MM.1S (cell line): ENCODE data around the gene BTBD6.

Experiments
- DNase-seq: peaks from one replicate; pipeline ENCODE4 v3.0.0-alpha.2; 2015
- H2AFZ ChIP-seq: fragments of 300-600 bp; sonication (generic); 2 replicates; pipeline ENCODE4 v1.6.0; 2016; ENCODE audit warnings: antibody characterized with exemption, low read length
- H3F3A ChIP-seq: fragments of 300-600 bp; sonication (generic); 2 replicates; pipeline ENCODE4 v1.6.1; 2016; ENCODE audit warnings: mild to moderate bottlenecking, antibody characterized with exemption, low read length, moderate library complexity, mixed read lengths; ENCODE audit not compliant: insufficient read depth
- H3K27ac ChIP-seq: fragments of 300-600 bp; sonication (generic); 2 replicates; pipeline ENCODE4 v1.5.1; 2016; ENCODE audit warnings: mild to moderate bottlenecking, low read length
- H3K27me3 ChIP-seq: fragments of 300-600 bp; sonication (generic); replicated peaks from 2 replicates; pipeline ENCODE4 v1.6.0; 2016; ENCODE audit warnings: low read length; ENCODE audit not compliant: insufficient read depth
- H3K36me3 ChIP-seq: fragments of 300-600 bp; sonication (generic); replicated peaks from 2 replicates; pipeline ENCODE4 v1.6.1; 2016; ENCODE audit warnings: mild to moderate bottlenecking, low read length, mixed read lengths; ENCODE audit not compliant: insufficient read depth
- H3K4me1 ChIP-seq: fragments of 300-600 bp; sonication (generic); 2 replicates; pipeline ENCODE4 v1.6.1; 2016; ENCODE audit warnings: low read length, mixed read lengths
- H3K4me2 ChIP-seq: fragments of 300-600 bp; sonication (generic); 2 replicates; pipeline ENCODE4 v1.6.0; 2016; ENCODE audit warnings: low read depth, low read length
- H3K4me3 ChIP-seq: fragments of 300-600 bp; sonication (generic); 2 replicates; pipeline ENCODE4 v1.5.1; 2016; ENCODE audit warnings: low read length, mixed read lengths
- H3K79me2 ChIP-seq: fragments of 300-600 bp; sonication (generic); 2 replicates; pipeline ENCODE4 v1.6.1; 2016; ENCODE audit warnings: mixed run types, low read length, mixed read lengths
- H3K9ac ChIP-seq: fragments of 300-600 bp; sonication (generic); 2 replicates; pipeline ENCODE4 v1.6.1; 2016; ENCODE audit warnings: low read length, mixed read lengths
- H3K9me2 ChIP-seq: fragments of 300-600 bp; sonication (generic); replicated peaks from 2 replicates; pipeline ENCODE4 v1.6.1; 2016; ENCODE audit warnings: mild to moderate bottlenecking, low read length, mixed read lengths; ENCODE audit not compliant: insufficient read depth
- H3K9me3 ChIP-seq: fragments of 300-600 bp; sonication (generic); replicated peaks from 2 replicates; pipeline ENCODE4 v1.6.1; 2016; ENCODE audit warnings: mild to moderate bottlenecking, low read length, mixed read lengths; ENCODE audit not compliant: insufficient read depth
- H4K20me1 ChIP-seq: fragments of 300-600 bp; sonication (generic); 2 replicates; pipeline ENCODE4 v1.6.1; 2016; ENCODE audit warnings: mild to moderate bottlenecking, low read length, moderate library complexity, mixed read lengths; ENCODE audit not compliant: insufficient read depth
- EZH2 ChIP-seq: fragments of 300-600 bp; sonication (generic); optimal IDR thresholded peaks from 2 replicates; pipeline ENCODE3; 2017; ENCODE audit warnings: low read depth, mild to moderate bottlenecking, antibody characterized with exemption, low read length, mixed read lengths
- EZH2phosphoT487 ChIP-seq: fragments of 300-600 bp; sonication (generic); IDR thresholded peaks from 2 replicates; pipeline ENCODE4 v1.6.1; 2018; ENCODE audit warnings: antibody characterized with exemption, low read length
- TF ChIP-seq, protein P1 (sequence below): fragments of 300-600 bp; sonication (generic); IDR thresholded peaks from 2 replicates; pipeline ENCODE4 v1.5.1; 2016; ENCODE audit warnings: antibody characterized with exemption, low read length, mixed read lengths

Gene BTBD6

DNA sequence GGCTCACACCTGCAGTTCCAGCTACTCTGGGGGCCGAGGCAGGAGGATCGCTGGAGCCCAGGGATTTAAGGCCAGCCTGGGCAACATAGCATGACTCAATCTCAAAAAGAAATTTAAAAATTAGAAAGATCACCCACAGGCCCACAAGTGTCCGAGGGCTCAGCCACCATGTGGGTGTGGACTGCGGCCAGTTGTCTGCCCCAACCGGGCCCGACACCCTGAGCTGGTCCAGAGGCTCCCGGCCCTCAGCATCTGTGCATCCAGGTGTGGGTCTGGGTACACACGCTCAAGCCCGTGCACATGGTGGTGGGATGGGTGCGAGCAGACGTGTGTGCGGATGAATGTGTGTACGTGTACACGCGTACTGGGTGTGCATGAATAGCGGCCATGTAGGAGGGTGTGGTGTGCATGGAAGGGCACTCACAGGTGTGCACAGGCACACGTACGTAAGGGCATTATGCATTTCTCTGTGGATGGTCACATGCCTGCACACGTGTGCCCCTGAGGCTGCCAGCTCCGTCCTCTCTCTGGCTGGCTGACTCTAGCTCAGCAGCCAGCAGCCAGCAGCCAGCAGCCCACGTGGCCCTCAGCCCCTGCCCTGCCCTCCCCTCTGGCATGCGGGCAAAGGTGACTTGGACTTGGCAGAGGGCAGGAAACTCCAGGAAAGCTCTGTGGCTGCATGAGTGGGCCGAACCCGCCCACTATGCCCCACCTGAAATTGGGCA lies 44.0 kb upstream of the BTBD6 start:
- no peak overlapping the region for H3K9ac ChIP-seq
- H3K27ac ChIP-seq = no peak overlapping the region
- no peaks in the 10 kb centered on the region for H4K20me1 ChIP-seq
- H3K4me1 ChIP-seq = no peaks in the 10 kb centered on the region
- H3F3A ChIP-seq = no peaks in the 10 kb centered on the region
- TF ChIP-seq, protein P1, sequence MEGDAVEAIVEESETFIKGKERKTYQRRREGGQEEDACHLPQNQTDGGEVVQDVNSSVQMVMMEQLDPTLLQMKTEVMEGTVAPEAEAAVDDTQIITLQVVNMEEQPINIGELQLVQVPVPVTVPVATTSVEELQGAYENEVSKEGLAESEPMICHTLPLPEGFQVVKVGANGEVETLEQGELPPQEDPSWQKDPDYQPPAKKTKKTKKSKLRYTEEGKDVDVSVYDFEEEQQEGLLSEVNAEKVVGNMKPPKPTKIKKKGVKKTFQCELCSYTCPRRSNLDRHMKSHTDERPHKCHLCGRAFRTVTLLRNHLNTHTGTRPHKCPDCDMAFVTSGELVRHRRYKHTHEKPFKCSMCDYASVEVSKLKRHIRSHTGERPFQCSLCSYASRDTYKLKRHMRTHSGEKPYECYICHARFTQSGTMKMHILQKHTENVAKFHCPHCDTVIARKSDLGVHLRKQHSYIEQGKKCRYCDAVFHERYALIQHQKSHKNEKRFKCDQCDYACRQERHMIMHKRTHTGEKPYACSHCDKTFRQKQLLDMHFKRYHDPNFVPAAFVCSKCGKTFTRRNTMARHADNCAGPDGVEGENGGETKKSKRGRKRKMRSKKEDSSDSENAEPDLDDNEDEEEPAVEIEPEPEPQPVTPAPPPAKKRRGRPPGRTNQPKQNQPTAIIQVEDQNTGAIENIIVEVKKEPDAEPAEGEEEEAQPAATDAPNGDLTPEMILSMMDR = no peak
- TF ChIP-seq EZH2 (no peak), EZH2phosphoT487 (no peak)
- no peak overlapping the region for H3K4me3 ChIP-seq
- H3K36me3 ChIP-seq = no peaks in the 10 kb centered on the region
- no peak overlapping the region for H3K4me2 ChIP-seq
- no peaks in the 10 kb centered on the region for H3K9me2 ChIP-seq
- no peaks in the 10 kb centered on the region for H3K9me3 ChIP-seq
- no peak overlapping the region for H2AFZ ChIP-seq
- peaks cover 24% of the 10 kb centered on the region for H3K27me3 ChIP-seq
- no peaks in the 10 kb centered on the region for H3K79me2 ChIP-seq
- no peak for DNase-seq

DNA sequence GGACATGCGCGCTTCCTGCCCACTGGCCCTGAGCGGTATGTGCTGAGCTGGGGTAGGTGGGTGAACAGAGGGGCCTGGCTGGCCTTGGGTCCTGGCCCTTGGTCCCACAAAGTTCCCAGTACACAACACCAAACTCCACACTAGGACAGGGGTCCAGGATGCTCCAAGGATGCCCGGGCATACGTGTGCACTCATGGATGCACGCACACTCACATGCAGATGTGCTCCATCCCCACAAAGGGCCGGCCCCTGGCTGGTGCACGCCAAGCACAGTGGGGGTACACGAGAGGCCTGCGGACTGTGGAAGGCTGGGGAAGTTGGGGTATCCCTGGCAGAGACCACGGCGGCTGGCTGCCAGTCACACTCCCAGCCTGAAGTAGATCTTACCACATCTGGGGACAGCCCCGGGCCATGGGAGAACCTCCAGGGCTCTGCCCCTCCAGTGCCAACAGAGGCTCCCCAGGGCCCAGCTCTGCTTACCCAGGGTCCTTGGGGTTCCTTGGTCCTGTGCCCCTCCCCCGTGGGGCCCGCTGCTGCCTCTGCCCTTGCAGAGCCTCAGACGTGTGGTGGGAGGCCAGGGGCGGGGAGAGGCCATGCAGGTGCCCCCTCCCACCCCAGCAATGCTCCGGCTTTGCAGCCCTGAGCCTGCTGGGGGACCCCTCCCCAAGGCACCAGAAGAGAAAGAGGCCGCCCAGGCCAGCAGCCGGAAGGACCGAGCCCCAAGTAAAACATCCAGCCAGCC lies 43.2 kb upstream of the BTBD6 start:
- Histone ChIP-seq H3K79me2 (no peaks in the 10 kb centered on the region), H3K9me2 (no peaks in the 10 kb centered on the region), H3K9ac (no peak overlapping the region), H3F3A (no peaks in the 10 kb centered on the region), H3K27me3 (peaks cover 20% of the 10 kb centered on the region), H3K4me2 (no peak overlapping the region), H3K27ac (no peak overlapping the region), H3K4me3 (no peak overlapping the region), H3K4me1 (no peaks in the 10 kb centered on the region), H4K20me1 (no peaks in the 10 kb centered on the region), H2AFZ (no peak overlapping the region), H3K9me3 (no peaks in the 10 kb centered on the region), H3K36me3 (no peaks in the 10 kb centered on the region)
- TF ChIP-seq EZH2 (no peak), EZH2phosphoT487 (no peak)
- TF ChIP-seq, protein P1 = no peak
- no peak for DNase-seq

DNA sequence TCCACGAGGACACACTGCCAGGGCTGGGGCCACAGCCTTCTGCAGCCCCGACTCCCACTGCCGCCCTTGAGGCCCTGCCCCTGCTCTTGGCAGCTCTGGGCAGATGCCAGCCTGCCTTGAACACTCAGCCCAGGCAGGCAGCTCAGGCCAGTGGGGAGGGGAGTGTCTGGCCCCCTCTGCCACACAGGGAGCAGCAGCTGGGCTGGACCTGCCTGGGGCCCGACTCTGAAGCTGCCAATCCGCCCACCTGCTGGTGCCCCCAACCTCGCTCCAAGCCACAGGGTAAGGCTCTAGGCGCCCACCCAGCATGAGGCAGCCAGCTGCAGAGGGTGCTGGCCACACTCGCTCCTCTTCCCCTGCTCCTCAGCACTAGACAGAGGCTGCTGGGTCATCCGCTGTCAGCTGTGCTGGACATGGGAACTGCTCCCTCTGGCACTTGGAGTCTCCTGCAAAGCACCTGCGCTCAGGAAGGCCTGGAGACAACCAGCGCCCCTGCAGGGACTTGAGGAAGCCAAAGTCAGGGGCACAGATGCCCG lies 42.6 kb upstream of the BTBD6 start:
- Histone ChIP-seq H3K79me2 (no peaks in the 10 kb centered on the region), H3K4me2 (no peak overlapping the region), H3F3A (no peaks in the 10 kb centered on the region), H3K4me3 (no peak overlapping the region), H3K27me3 (peaks cover 15% of the 10 kb centered on the region), H4K20me1 (no peaks in the 10 kb centered on the region), H3K36me3 (no peaks in the 10 kb centered on the region), H3K9ac (no peak overlapping the region), H3K9me3 (no peaks in the 10 kb centered on the region), H2AFZ (no peak overlapping the region), H3K9me2 (no peaks in the 10 kb centered on the region), H3K27ac (no peak overlapping the region), H3K4me1 (no peaks in the 10 kb centered on the region)
- TF ChIP-seq EZH2 (no peak), EZH2phosphoT487 (no peak)
- TF ChIP-seq, protein P1 = no peak
- DNase-seq = no peak
